T47D (cell line): ENCODE measurements around the gene EXOC1.

Experiments
- DNase-seq, 2 experiments: peaks; one replicate each; pipeline versions ENCODE4 v3.0.0 to v3.0.0-alpha.2; 2011 to 2012; ENCODE audit warnings: low read depth in 1 of 2, low spot score in 1 of 2
- JUND ChIP-seq: IDR thresholded peaks from 2 replicates; pipeline ENCODE4 v1.6.1; 2012; ENCODE audit warnings: low read depth
- in situ Hi-C: cut with HindIII; loops from 2 replicates; pipeline ENCODE4 v1.10.0; 2016; ENCODE audit warnings: low sequenced_read_pairs, low pct_unique_long_range_greater_than_20kb

EXOC1 gene

GRCh38 chr4:55865228-55865806, 11.9 kb downstream of the EXOC1 start:
- in situ Hi-C loops = no loop called here
- TF ChIP-seq JUND = no peak
- DNase-seq = no peak

DNA sequence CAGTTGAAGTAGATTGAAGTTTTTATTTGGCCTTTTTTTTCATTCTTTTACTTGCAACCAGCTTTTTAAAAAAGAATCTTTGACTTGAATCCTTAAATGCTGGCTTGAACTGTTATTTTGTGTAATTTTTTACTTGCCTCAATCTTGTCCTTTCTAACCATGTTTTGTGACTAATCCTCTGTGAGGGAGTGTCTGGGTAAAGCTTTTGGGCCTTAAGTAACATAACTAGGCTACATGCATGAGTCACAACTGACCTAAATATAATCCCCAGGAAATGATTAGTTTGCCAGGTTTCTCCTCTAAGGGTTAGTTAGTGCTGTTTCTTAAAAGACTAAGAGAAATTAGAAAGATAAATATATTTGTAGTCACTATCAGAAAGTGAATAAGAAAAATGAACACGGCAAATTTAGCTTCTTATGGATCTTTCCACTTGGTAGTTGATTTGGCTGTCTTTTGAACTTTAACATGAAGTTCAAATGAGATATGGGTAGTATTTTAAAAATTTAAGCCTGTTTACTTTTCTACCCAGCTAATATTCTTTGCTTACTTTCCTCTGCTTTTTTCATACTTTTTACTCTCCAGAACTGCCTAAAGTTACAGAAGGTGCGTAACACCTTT, 13.0 kb downstream of the EXOC1 start:
- in situ Hi-C loops = no loop called here
- DNase-seq = no peak
- no peak for TF ChIP-seq JUND

GRCh38 chr4:55866973-55867574, 13.6 kb downstream of the EXOC1 start:
- in situ Hi-C loops = no loop called here
- no peak for TF ChIP-seq JUND
- peak in 1 of 2 experiments; percentile 63 for DNase-seq

- no peak for TF ChIP-seq JUND
- no peak for DNase-seq
- in situ Hi-C loops = no loop called here
Measured at GRCh38 chr4:55868581-55869090, 15.2 kb downstream of the EXOC1 start.

- DNase-seq = no peak
- in situ Hi-C loops = no loop called here
- no peak for TF ChIP-seq JUND
Measured at GRCh38 chr4:55871299-55871800, 17.9 kb downstream of the EXOC1 start.

DNA sequence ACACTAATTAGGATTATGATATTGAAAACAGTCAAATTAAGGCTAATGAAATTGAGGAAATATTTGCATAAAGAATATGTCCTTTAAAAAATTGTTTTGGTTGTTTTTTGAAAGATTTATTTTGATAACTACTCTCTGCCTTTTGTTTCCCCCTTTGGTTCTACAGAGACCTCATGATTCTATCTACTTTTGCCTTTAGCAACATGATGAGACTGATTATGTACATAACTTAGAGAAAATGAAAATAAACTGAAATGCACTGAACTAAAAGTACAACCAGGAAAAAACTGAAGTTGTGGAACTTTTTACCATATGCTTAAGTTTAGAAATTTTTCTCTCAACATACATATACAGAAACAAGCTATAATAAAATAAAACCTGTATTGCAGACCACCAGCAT, 21.4 kb downstream of the EXOC1 start:
- DNase-seq = no peak
- in situ Hi-C loops = no loop called here
- TF ChIP-seq JUND = no peak

- TF ChIP-seq JUND = no peak
- no peak for DNase-seq
- in situ Hi-C loops = no loop called here
Measured at GRCh38 chr4:55876387-55876786, 22.9 kb downstream of the EXOC1 start.

- in situ Hi-C loops = no loop called here
- no peak for TF ChIP-seq JUND
Measured at GRCh38 chr4:55879224-55879623, 25.8 kb downstream of the EXOC1 start.

DNA sequence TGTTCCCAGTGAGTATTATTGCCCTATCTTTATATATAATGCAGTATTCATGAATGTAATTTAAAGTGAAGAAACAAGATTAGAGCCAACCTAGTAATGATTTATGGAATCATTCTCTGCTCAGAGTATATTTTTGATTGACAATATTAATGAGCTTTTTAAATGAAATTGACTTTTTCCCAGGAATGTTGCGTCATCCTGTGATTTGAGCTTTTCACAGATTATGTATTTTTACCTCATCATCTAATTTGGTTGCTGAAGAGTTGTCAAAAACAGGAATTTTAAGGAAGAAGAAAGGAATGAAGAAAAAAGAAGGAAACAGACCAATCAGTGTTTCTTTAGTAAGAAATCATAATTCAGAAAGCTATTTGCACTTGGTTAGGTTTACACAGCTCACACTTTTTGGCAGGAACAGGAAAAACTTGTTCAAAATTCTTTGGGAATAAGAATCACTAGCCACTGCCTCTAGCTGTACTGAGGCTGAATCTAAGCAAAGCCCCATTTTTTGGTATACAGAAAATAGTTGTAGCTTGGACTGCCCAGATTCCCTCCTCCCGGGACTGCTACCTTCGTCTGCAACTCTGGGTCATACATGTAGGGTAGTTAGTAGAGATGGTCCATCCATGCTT, 27.3 kb downstream of the EXOC1 start:
- TF ChIP-seq JUND = no peak
- in situ Hi-C loops = no loop called here
- peak in 1 of 2 experiments; percentile 53 for DNase-seq

More at GRCh38 chr4:55879224-55879623, 25.8 kb downstream of the EXOC1 start:
- no peak for DNase-seq

GRCh38 chr4:55884093-55884850, 30.8 kb downstream of the EXOC1 start:
- TF ChIP-seq JUND = no peak
- no peak for DNase-seq
- in situ Hi-C loops = no loop called here

- in situ Hi-C loops = no loop called here
- no peak for TF ChIP-seq JUND
- no peak for DNase-seq
Measured at GRCh38 chr4:55884851-55885219, 31.4 kb downstream of the EXOC1 start.

DNA sequence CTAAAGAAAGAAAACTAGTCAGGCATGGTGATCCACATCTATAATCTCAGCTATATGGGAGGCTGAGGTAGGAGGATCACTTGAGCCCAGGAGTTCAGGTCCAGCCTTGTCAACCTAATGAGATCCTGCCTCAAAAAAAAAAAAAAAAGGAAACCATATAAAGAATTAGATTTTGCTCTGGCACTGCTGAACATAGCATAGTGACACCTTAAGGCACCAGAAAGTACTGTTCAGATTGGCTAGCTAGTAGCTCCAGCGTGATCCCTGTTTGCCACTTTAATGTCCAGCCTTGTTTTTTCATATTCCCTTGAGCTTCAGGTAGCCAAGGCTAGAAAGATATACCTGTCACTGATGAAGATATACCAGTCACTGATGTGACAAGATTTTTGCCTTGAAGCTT, 34.1 kb downstream of the EXOC1 start:
- in situ Hi-C loops = no loop called here
- DNase-seq = peak in 1 of 2 experiments; percentile 4
- no peak for TF ChIP-seq JUND
